K562 (cell line): Measurements from ENCODE around the gene DMP1. TPM values are rescaled to one million over a fixed set of nuclear protein-coding genes. Genes with fewer than 3 reads are reported as not detected.

Experiments
- ATAC-seq: fragments of 200-7000 bp; cut with Tn5 transposase; 3 replicates; pipeline ENCODE4 v1.9.1; 2020; ENCODE audit warnings: moderate library complexity
- BruUV-seq: library from RNA; stranded (reverse); fragments of 400-500 nt; replicated peaks from 2 replicates; lab custom pipeline; 2021; lab: Mats Ljungman, UMichigan
- CTCF ChIA-PET: fragments of 300-600 bp; formaldehyde crosslinking; extraction: SDS; loops from one replicate; lab custom pipeline; 2021; ENCODE audit warnings: low intra/inter-chr PET ratio; lab: Yijun Ruan, JAX
- POLR2A ChIA-PET: fragments of 300-600, 350-650 bp; sonication (Branson Sonifier 250); formaldehyde crosslinking; extraction: SDS; loops from one replicate; lab custom pipeline; 2021; ENCODE audit warnings: antibody characterized with exemption, inconsistent platforms; lab: Yijun Ruan, JAX
- DNase-seq, 4 experiments: peaks; one replicate each; pipeline versions ENCODE4 v3.0.0 to v3.0.0-alpha.2; 2011 to 2018; ENCODE audit warnings: low spot score in 3 of 4, mixed read lengths in 3 of 4; ENCODE audit errors: extremely low read depth in 1 of 4
- FAIRE-seq: peaks from 2 replicates; lab custom pipeline; 2011; peaks lifted over from hg19 to GRCh38; lab: Jason Lieb, UNC
- H2AFZ ChIP-seq: 2 replicates; pipeline ENCODE4 v1.6.0; 2011; ENCODE audit warnings: low read depth, low read length, control low read depth, inconsistent platforms
- H3K27ac ChIP-seq: fragments of 200-600 bp; 3 replicates; pipeline ENCODE4 v1.8.0; 2011; ENCODE audit warnings: low read depth, mild to moderate bottlenecking, control low read depth, inconsistent platforms, low read length, moderate library complexity, mixed read lengths; ENCODE audit errors: extremely low read depth
- H3K27me3 ChIP-seq, 2 experiments: fragments of 300-600 bp in 1 of 2; 2 replicates in 1 of 2; 3 replicates in 1 of 2; pipeline versions ENCODE4 v1.6.0 to v1.8.0; 2011; ENCODE audit warnings: inconsistent platforms in 2 of 2, low read length in 2 of 2, mild to moderate bottlenecking in 1 of 2, mixed read lengths in 1 of 2, moderate library complexity in 1 of 2; ENCODE audit not compliant: control insufficient read depth in 2 of 2, insufficient read depth in 2 of 2
- H3K36me3 ChIP-seq: fragments of 300-600 bp; 3 replicates; pipeline ENCODE4 v1.8.0; 2011; ENCODE audit warnings: mild to moderate bottlenecking, low read length, inconsistent platforms; ENCODE audit not compliant: control insufficient read depth, insufficient read depth
- H3K4me1 ChIP-seq, 2 experiments: fragments of 200-600 bp in 1 of 2; replicated peaks in 1 of 2; 2 replicates in 1 of 2; 3 replicates in 1 of 2; pipeline versions ENCODE4 v1.5.1 to v1.8.0; 2011; ENCODE audit warnings: inconsistent platforms in 2 of 2, low read length in 2 of 2, mild to moderate bottlenecking in 1 of 2, mixed read lengths in 1 of 2, moderate library complexity in 1 of 2; ENCODE audit not compliant: control insufficient read depth in 2 of 2, insufficient read depth in 2 of 2
- H3K4me2 ChIP-seq: 2 replicates; pipeline ENCODE4 v1.6.1; 2011; ENCODE audit warnings: low read length, control low read depth, inconsistent platforms, mixed read lengths; ENCODE audit not compliant: insufficient read depth
- H3K4me3 ChIP-seq: fragments of 200-600 bp; sonication (generic), shearing (Covaris generic); 2 replicates; pipeline ENCODE4 v1.5.1; 2016; ENCODE audit warnings: control low read depth, inconsistent platforms
- H3K79me2 ChIP-seq: fragments of 200-600 bp; 3 replicates; pipeline ENCODE4 v1.8.0; 2011; ENCODE audit warnings: low read length, inconsistent platforms; ENCODE audit not compliant: control insufficient read depth, insufficient read depth
- H3K9ac ChIP-seq, 2 experiments: 2 replicates each; pipeline versions ENCODE4 v1.6.0 to v1.6.1; 2011; ENCODE audit warnings: low read depth in 2 of 2, low read length in 2 of 2, control low read depth in 1 of 2, inconsistent platforms in 1 of 2, mild to moderate bottlenecking in 1 of 2, mixed read lengths in 1 of 2; ENCODE audit not compliant: insufficient read depth in 1 of 2
- H3K9me1 ChIP-seq: one replicate; pipeline ENCODE4 v1.6.0; 2011; ENCODE audit warnings: inconsistent platforms, mild to moderate bottlenecking, low read length, moderate library complexity; ENCODE audit not compliant: control insufficient read depth, insufficient read depth
- H3K9me3 ChIP-seq: replicated peaks from 2 replicates; pipeline ENCODE4 v1.5.1; 2011; ENCODE audit warnings: low read depth, low read length, inconsistent platforms; ENCODE audit not compliant: control insufficient read depth, insufficient read depth
- H4K20me1 ChIP-seq: replicated peaks from 2 replicates; pipeline ENCODE4 v1.6.1; 2011; ENCODE audit warnings: low read length, inconsistent platforms, mixed read lengths; ENCODE audit not compliant: control insufficient read depth, insufficient read depth
- GATA2 ChIP-seq: sonication (generic); formaldehyde crosslinking; IDR thresholded peaks from 2 replicates; pipeline ENCODE4 v1.4.0; 2020; ENCODE audit warnings: mild to moderate bottlenecking, missing genetic modification reagents
- MECOM ChIP-seq: fragments of 250-450 bp; sonication (Bioruptor Pico); IDR thresholded peaks from 2 replicates; pipeline ENCODE4 v1.8.0; 2022; ENCODE audit warnings: inconsistent platforms
- NR0B1 ChIP-seq: fragments of 450-650 bp; IDR thresholded peaks from one replicate; pipeline ENCODE4 v1.6.1; 2018; ENCODE audit warnings: mild to moderate bottlenecking, moderate library complexity; ENCODE audit not compliant: partially characterized antibody
- SMAD1 ChIP-seq: fragments of 150-350 bp; IDR thresholded peaks from 2 replicates; pipeline ENCODE4 v1.6.1; 2014; ENCODE audit warnings: low read length, low read depth; ENCODE audit not compliant: partially characterized antibody
- ZEB2 ChIP-seq: fragments of 450-650 bp; IDR thresholded peaks from 2 replicates; pipeline ENCODE4 v1.6.1; 2016
- ZNF175 ChIP-seq: fragments of 200-800 bp; sonication (Bioruptor generic); IDR thresholded peaks from 2 replicates; pipeline ENCODE4 v1.6.1; 2016; ENCODE audit warnings: low read depth, mild to moderate bottlenecking, missing genetic modification characterization, missing compliant biosample characterization
- ZNF324 ChIP-seq: fragments of 250-450 bp; sonication (Bioruptor Pico); IDR thresholded peaks from 2 replicates; pipeline ENCODE4 v1.4.0; 2020; ENCODE audit warnings: mild to moderate bottlenecking
- WGBS: fragments of 100-300 bp; shearing (Covaris generic); methylation state at CpG from one replicate; pipeline ENCODE4 v1.1.6; 2016; ENCODE audit warnings: low coverage, mixed read lengths; ENCODE audit not compliant: insufficient coverage; ENCODE audit errors: missing lambda C conversion rate; 5-methylcytosine and 5-hydroxymethylcytosine counted together
- in situ Hi-C: fragments of 300-500 bp; cut with MboI; formaldehyde crosslinking; loops from 4 replicates; pipeline ENCODE4 v1.15.0; 2018; ENCODE audit warnings: inconsistent platforms, mixed read lengths
- intact Hi-C: fragments of 100-400 bp; cut with micrococcal nuclease; formaldehyde crosslinking; loops from 2 replicates; pipeline ENCODE4 v1.14.2; 2022
- polyA plus RNA-seq, 8 experiments: library from polyadenylated mRNA; depleted of rRNA in 4 of 8; stranded (reverse) in 5 of 8; unstranded in 3 of 8; fragments of >200 nt; fragmentation: Nextera tagmentation in 2 of 8; fragmentation: Illumina TruSeq in 1 of 8; extraction: Ambion mirVana in 2 of 8; extraction: Trizol in 1 of 8; gene quantifications; 2 replicates each; pipeline versions ENCODE4 v1.2.1 to v1.2.3, GENCODE V29; 2011 to 2014; ENCODE audit warnings: inconsistent platforms in 1 of 8, missing spikeins in 1 of 8
- total RNA-seq, 7 experiments: library from RNA; depleted of rRNA in 6 of 7; stranded (reverse); fragments of >200 nt in 6 of 7; fragmentation: Illumina TruSeq in 2 of 7; extraction: Trizol in 2 of 7; gene quantifications; 2 replicates each; pipeline versions ENCODE4 v1.2.1 to v1.2.3, GENCODE V29; 2011 to 2021; ENCODE audit warnings: low replicate concordance in 1 of 7

The DMP1 gene
- total and polyA plus RNA-seq, 9 of the 15 experiments (the other 6 are each of a cell fraction or from before 2014, with no cell fraction given): not detected

GRCh38 chr4:87614292-87614890 is 35.7 kb upstream of the DMP1 start:
- Histone ChIP-seq H3K4me3 (no peak overlapping the region), H2AFZ (no peak overlapping the region), H3K27ac (no peak overlapping the region), H3K27me3 (no peaks in the 10 kb centered on the region; a peak in 1 of 5 replicates), H4K20me1 (no peaks in the 10 kb centered on the region), H3K36me3 (no peaks in the 10 kb centered on the region), H3K79me2 (no peaks in the 10 kb centered on the region), H3K4me2 (no peak overlapping the region), H3K9me1 (no peaks in the 10 kb centered on the region), H3K9me3 (peaks cover 8% of the 10 kb centered on the region; the same call in 1 of the 2 replicates), H3K4me1 (no peaks in the 10 kb centered on the region), H3K9ac (no peak overlapping the region)
- 8% methylated on average over 4 of the region's 4 CpGs for WGBS
- BruUV-seq: no TSS peak
- DNase-seq: no peak
- intact Hi-C loops: no loop called here
- in situ Hi-C loops: no loop called here
- ATAC-seq: no peak
- ChIA-PET CTCF (no interaction called here), POLR2A (no interaction called here)
- no peak for FAIRE-seq
- TF ChIP-seq MECOM (no peak), SMAD1 (no peak), GATA2 (CRISPR knock-in tag) (no peak), ZNF175 (CRISPR knock-in tag) (no peak), NR0B1 (no peak), ZNF324 (no peak), ZEB2 (no peak)
